ENCODE results near the gene ASIC2.

Gene ASIC2

GRCh38 chr17:33243732-33244131 lies 49.4 kb downstream of the ASIC2 start:
- no peak overlapping the region for H3K27ac ChIP-seq
- no peak for TF ChIP-seq CTCF (IDR thresholded peaks at IDR 0.05)
- no peak for TF ChIP-seq ZFX (IDR thresholded peaks at IDR 0.05; ENCODE audit: borderline replicate concordance)

GRCh38 chr17:33242375-33243124 lies 50.5 kb downstream of the ASIC2 start:
- TF ChIP-seq CTCF (IDR thresholded peaks at IDR 0.05): no peak
- no peak for TF ChIP-seq ZFX (IDR thresholded peaks at IDR 0.05; ENCODE audit: borderline replicate concordance)

GRCh38 chr17:33241390-33241789 lies 51.7 kb downstream of the ASIC2 start:
- no peak for TF ChIP-seq CTCF (IDR thresholded peaks at IDR 0.05)
- TF ChIP-seq ZFX (IDR thresholded peaks at IDR 0.05; ENCODE audit: borderline replicate concordance): no peak
- H3K27ac ChIP-seq: no peak overlapping the region

More at GRCh38 chr17:33242375-33243124, 50.5 kb downstream of the ASIC2 start:
- no peak overlapping the region for H3K27ac ChIP-seq

- TF ChIP-seq CTCF (IDR thresholded peaks at IDR 0.05) (no peak), ZFX (IDR thresholded peaks at IDR 0.05; ENCODE audit: borderline replicate concordance) (no peak)
- no peak overlapping the region for H3K27ac ChIP-seq
Observed at GRCh38 chr17:33240362-33240761, 52.7 kb downstream of the ASIC2 start.

GRCh38 chr17:33239702-33240101 lies 53.4 kb downstream of the ASIC2 start:
- H3K27ac ChIP-seq: no peak overlapping the region
- TF ChIP-seq ZFX (IDR thresholded peaks at IDR 0.05; ENCODE audit: borderline replicate concordance): no peak
- TF ChIP-seq CTCF (IDR thresholded peaks at IDR 0.05): no peak

- H3K27ac ChIP-seq: no peak overlapping the region
Observed at GRCh38 chr17:33234930-33235685, 58.0 kb downstream of the ASIC2 start.

More at GRCh38 chr17:33234930-33235685, 58.0 kb downstream of the ASIC2 start:
- no peak for TF ChIP-seq CTCF (IDR thresholded peaks at IDR 0.05)
- no peak for TF ChIP-seq ZFX (IDR thresholded peaks at IDR 0.05; ENCODE audit: borderline replicate concordance)
